ENCODE measurements around the gene TP53I13.

- TF ChIP-seq CTCF (IDR thresholded peaks at IDR 0.05) (no peak), POLR2A (IDR thresholded peaks at IDR 0.05) (no peak)
Observed at GRCh38 chr17:29590411-29591145, 22.1 kb downstream of the TP53I13 start.

Data from right lobe of liver (tissue), 4 donors.